Gastrocnemius medialis (tissue), 4 donors: Measurements from ENCODE around the gene BRS3. TPM values are rescaled to one million over a fixed set of nuclear protein-coding genes. Genes with fewer than 3 reads are reported as not detected.

Experiments
- ATAC-seq, 2 donors: fragments of 150-250 bp; one replicate each; pipeline ENCODE4 v1.9.1; 2016
- DNase-seq, 2 donors: peaks; one replicate each; pipeline ENCODE4 v3.0.0-alpha.2; 2019
- H3K27ac ChIP-seq, 4 donors: fragments of 200-600 bp; sonication (generic); 1 replicate in 1 of 4; 2 replicates in 3 of 4; pipeline ENCODE4 v1.5.1; 2016 to 2018; ENCODE audit warnings: mild to moderate bottlenecking in 2 of 4, moderate library complexity in 1 of 4
- H3K27me3 ChIP-seq, 3 donors: fragments of 200-600 bp; sonication (generic) in 2 of 3; 1 replicate in 1 of 3; 2 replicates in 2 of 3; pipeline versions ENCODE4 v1.5.1 to v1.6.0; 2016 to 2019; ENCODE audit warnings: mild to moderate bottlenecking in 1 of 3, moderate library complexity in 1 of 3
- H3K36me3 ChIP-seq, 2 donors: fragments of 200-600 bp; sonication (generic) in 1 of 2; one replicate each; pipeline ENCODE4 v1.5.1; 2017 to 2018
- H3K4me1 ChIP-seq, 2 donors: fragments of 200-600 bp; sonication (generic) in 1 of 2; one replicate each; pipeline ENCODE4 v1.5.1; 2016 to 2017; ENCODE audit warnings: mild to moderate bottlenecking in 2 of 2
- H3K4me3 ChIP-seq, 4 donors: fragments of 200-600 bp; sonication (generic) in 3 of 4; 1 replicate in 1 of 4; 2 replicates in 3 of 4; pipeline ENCODE4 v1.5.1; 2016 to 2019; ENCODE audit warnings: mild to moderate bottlenecking in 2 of 4
- H3K9me3 ChIP-seq, 3 donors: fragments of 200-600 bp; sonication (generic) in 2 of 3; 1 replicate in 1 of 3; 2 replicates in 2 of 3; pipeline ENCODE4 v1.5.1; 2016 to 2019
- CTCF ChIP-seq, 5 experiments: fragments of 450-650 bp in 3 of 5; fragments of 200-600 bp in 2 of 5; sonication (generic) in 2 of 5; IDR thresholded peaks in 4 of 5; conservative IDR thresholded peaks in 1 of 5; 1 replicate in 4 of 5; 2 replicates in 1 of 5; pipeline ENCODE4 v1.5.1; 2016 to 2019; ENCODE audit warnings: antibody characterized with exemption in 5 of 5, mild to moderate bottlenecking in 3 of 5, moderate library complexity in 3 of 5
- POLR2A ChIP-seq, 2 donors: fragments of 450-650 bp; IDR thresholded peaks; one replicate each; pipeline ENCODE4 v1.6.1; 2017; ENCODE audit warnings: antibody characterized with exemption in 2 of 2, mild to moderate bottlenecking in 2 of 2, moderate library complexity in 2 of 2
- in situ Hi-C, 4 donors: fragments of 200-750 bp; cut with MboI; loops; one replicate each; pipeline versions ENCODE4 v1.15.0 to v1.8.0; 2017; ENCODE audit warnings: low sequenced_read_pairs in 4 of 4
- intact Hi-C: fragments of 100-400 bp; cut with DNase I; formaldehyde crosslinking; loops from one replicate; pipeline ENCODE4 v1.15.1; 2023; ENCODE audit warnings: low total_unique reads
- total RNA-seq, 4 donors: library from RNA; depleted of rRNA; stranded (reverse); fragments of >200 nt; gene quantifications; one replicate each; pipeline versions ENCODE4 v1.1.0 to v1.2.3, GENCODE V29; 2016

Gene BRS3
- total RNA-seq, 4 donors from 2014 or later, result not detected

DNA sequence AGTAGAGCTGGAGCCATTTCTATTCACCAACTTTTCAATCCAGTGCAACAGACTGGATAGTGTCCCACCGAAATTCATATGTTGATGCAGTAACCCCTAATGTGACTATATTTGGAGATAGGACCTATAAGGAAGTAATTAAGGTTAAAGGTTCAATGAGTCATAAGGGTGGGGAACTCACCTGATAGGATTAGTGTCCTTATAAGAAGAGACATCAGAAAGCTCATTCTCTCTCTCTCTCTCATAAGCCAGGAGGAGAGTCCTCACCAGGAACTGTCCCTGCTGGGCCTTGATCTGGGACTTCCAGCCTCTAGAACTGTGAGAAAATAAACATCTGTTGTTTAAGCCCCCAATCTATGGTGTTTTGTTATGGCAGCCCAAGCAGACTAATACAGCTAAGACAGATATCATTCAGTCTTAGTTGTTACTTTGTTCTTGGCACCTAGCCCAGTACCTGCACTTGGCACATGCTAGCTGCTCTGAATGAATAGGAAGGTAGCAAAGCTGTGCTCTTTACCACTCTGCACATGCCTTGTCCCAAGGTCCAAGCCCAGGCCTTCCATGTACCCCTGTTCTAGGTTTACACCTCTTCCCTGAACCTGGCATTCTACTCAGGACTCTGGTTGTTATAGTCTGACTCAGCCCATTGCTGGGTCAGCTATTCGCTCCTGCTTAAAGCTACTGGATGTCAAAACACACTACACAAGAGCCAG is 19.2 kb upstream of the BRS3 start:
- no peak for DNase-seq
- Histone ChIP-seq H3K9me3 (no peaks in the 10 kb centered on the region), H3K27ac (no peak overlapping the region), H3K4me3 (no peak overlapping the region), H3K4me1 (no peaks in the 10 kb centered on the region), H3K27me3 (no peaks in the 10 kb centered on the region), H3K36me3 (no peaks in the 10 kb centered on the region)
- intact Hi-C loops (no loop called here), in situ Hi-C loops (no loop called here)
- TF ChIP-seq CTCF (IDR thresholded peaks at IDR 0.05 in 4 of 5, conservative IDR thresholded peaks at IDR 0.05 in 1 of 5) (no peak), POLR2A (IDR thresholded peaks at IDR 0.05) (no peak)
- ATAC-seq, result no peak

- H3K4me1 ChIP-seq, result no peaks in the 10 kb centered on the region
- H3K36me3 ChIP-seq, result no peaks in the 10 kb centered on the region
- no peaks in the 10 kb centered on the region for H3K9me3 ChIP-seq
- in situ Hi-C loops, result no loop called here
- ATAC-seq (no peak), DNase-seq (no peak)
- no peak overlapping the region for H3K27ac ChIP-seq
- TF ChIP-seq POLR2A (IDR thresholded peaks at IDR 0.05) (no peak), CTCF (IDR thresholded peaks at IDR 0.05 in 4 of 5, conservative IDR thresholded peaks at IDR 0.05 in 1 of 5) (no peak)
- intact Hi-C loops, result no loop called here
- no peaks in the 10 kb centered on the region for H3K27me3 ChIP-seq
- no peak overlapping the region for H3K4me3 ChIP-seq
These were observed 14.1 kb upstream of the BRS3 start for GRCh38 chrX:136473663-136474062.

DNA sequence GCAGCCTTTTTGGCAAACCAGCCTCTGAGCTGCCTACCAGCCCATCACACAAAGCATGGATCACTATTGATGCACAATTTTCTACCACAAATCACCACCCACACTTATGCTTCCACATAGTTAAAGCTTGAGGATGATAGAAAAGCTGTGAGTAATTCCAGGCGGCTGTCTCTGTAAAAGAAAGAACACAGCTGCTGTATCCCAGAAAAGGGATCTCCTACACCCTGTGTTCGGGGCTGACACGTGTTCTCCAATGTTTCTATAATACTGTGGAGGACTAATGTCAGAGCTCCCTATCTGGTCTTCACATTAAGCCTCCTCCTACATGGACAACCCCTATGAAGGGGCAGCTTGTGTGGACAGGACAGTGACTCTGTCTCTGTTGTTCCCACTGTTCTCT is 12.5 kb upstream of the BRS3 start:
- in situ Hi-C loops, result loop anchor here in 1 of 4 donors (25.0 kb wide), 2 partner anchors 88 to 463 kb away; no protein-coding TSS in a partner anchor
- Histone ChIP-seq H3K27me3 (no peaks in the 10 kb centered on the region), H3K27ac (no peak overlapping the region), H3K9me3 (no peaks in the 10 kb centered on the region), H3K4me3 (no peak overlapping the region), H3K36me3 (no peaks in the 10 kb centered on the region), H3K4me1 (no peaks in the 10 kb centered on the region)
- ATAC-seq, result no peak
- TF ChIP-seq POLR2A (IDR thresholded peaks at IDR 0.05) (no peak), CTCF (IDR thresholded peaks at IDR 0.05 in 4 of 5, conservative IDR thresholded peaks at IDR 0.05 in 1 of 5) (no peak)
- no peak for DNase-seq
- intact Hi-C loops, result no loop called here

DNA sequence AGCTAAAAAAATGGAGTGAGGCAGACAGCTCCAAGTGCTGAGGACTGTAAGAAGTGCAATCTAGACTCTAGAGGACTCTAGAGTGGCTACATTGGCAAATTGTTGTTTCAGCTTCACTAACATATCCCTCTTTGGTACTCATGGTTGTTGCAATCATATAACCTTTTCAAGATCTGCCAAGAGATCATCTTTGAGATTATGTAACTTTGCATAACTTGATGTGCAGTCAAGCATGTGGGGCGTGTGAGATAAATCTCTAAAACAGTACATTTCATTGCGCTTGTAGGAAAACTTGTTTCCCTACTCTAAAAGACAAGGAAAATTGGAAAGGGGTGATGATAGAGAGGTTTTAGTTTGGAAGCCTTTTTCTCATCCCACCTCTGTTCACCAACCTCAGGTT is 11.2 kb upstream of the BRS3 start:
- in situ Hi-C loops (loop anchor here in 1 of 4 donors (25.0 kb wide), 2 partner anchors 89 to 464 kb away; no protein-coding TSS in a partner anchor), intact Hi-C loops (no loop called here)
- TF ChIP-seq POLR2A (IDR thresholded peaks at IDR 0.05), result no peak
- no peak for TF ChIP-seq CTCF (IDR thresholded peaks at IDR 0.05 in 4 of 5, conservative IDR thresholded peaks at IDR 0.05 in 1 of 5)
- ATAC-seq, result no peak
- H3K27me3 ChIP-seq, result no peaks in the 10 kb centered on the region
- DNase-seq, result no peak
- no peak overlapping the region for H3K27ac ChIP-seq
- no peak overlapping the region for H3K4me3 ChIP-seq
- H3K36me3 ChIP-seq, result no peaks in the 10 kb centered on the region
- H3K9me3 ChIP-seq, result no peaks in the 10 kb centered on the region
- H3K4me1 ChIP-seq, result no peaks in the 10 kb centered on the region
